HepG2 (cell line): Measurements from ENCODE around the gene SOX11. TPM values are rescaled to one million over a fixed set of nuclear protein-coding genes. Genes with fewer than 3 reads are reported as not detected.

ENCODE experiments used
- ATAC-seq: fragments of 200-7000 bp; cut with Tn5 transposase; 3 replicates; pipeline ENCODE4 v1.9.1; 2020; ENCODE audit warnings: mild to moderate bottlenecking, moderate library complexity
- BruUV-seq: library from RNA; stranded (reverse); fragments of 400-500 nt; replicated peaks from 2 replicates; lab custom pipeline; 2021; lab: Mats Ljungman, UMichigan
- CTCF ChIA-PET: fragments of 300-600 bp; formaldehyde crosslinking; extraction: SDS; loops from one replicate; lab custom pipeline; 2021; ENCODE audit warnings: low total read pairs, inconsistent platforms, low intra/inter-chr PET ratio; lab: Yijun Ruan, JAX
- POLR2A ChIA-PET: fragments of 350-600 bp; sonication (Branson Sonifier 250); formaldehyde crosslinking; loops from one replicate; lab custom pipeline; 2020; ENCODE audit warnings: antibody characterized with exemption, inconsistent platforms; lab: Yijun Ruan, JAX
- DNase-seq: peaks from one replicate; pipeline ENCODE4 v3.0.0-alpha.2; 2015; ENCODE audit warnings: low spot score
- FAIRE-seq: peaks from 3 replicates; lab custom pipeline; 2011; peaks lifted over from hg19 to GRCh38; lab: Jason Lieb, UNC
- H2AFZ ChIP-seq: one replicate; pipeline ENCODE4 v1.6.1; 2011; ENCODE audit warnings: low read length, inconsistent platforms
- H3K27ac ChIP-seq: fragments of 300-600 bp; 3 replicates; pipeline ENCODE4 v1.8.0; 2011; ENCODE audit warnings: mixed run types, mild to moderate bottlenecking, mixed read lengths, low read length, inconsistent platforms; ENCODE audit not compliant: insufficient read depth; ENCODE audit errors: extremely low read length
- H3K27me3 ChIP-seq, 2 experiments: fragments of 200-600 bp in 1 of 2; 2 replicates in 1 of 2; 3 replicates in 1 of 2; pipeline versions ENCODE4 v1.6.0 to v1.8.0; 2011; ENCODE audit warnings: low read length in 2 of 2, mild to moderate bottlenecking in 2 of 2, moderate library complexity in 2 of 2, inconsistent platforms in 1 of 2; ENCODE audit not compliant: insufficient read depth in 2 of 2, control insufficient read depth in 1 of 2
- H3K36me3 ChIP-seq, 2 experiments: fragments of 200-600 bp in 1 of 2; replicated peaks in 1 of 2; 2 replicates in 1 of 2; 3 replicates in 1 of 2; pipeline versions ENCODE4 v1.5.1 to v1.8.0; 2011; ENCODE audit warnings: low read length in 2 of 2, inconsistent platforms in 1 of 2; ENCODE audit not compliant: insufficient read depth in 2 of 2, control insufficient read depth in 1 of 2
- H3K4me1 ChIP-seq: 2 replicates; pipeline ENCODE4 v1.5.1; 2012; ENCODE audit warnings: low read length, inconsistent platforms; ENCODE audit not compliant: insufficient read depth
- H3K4me2 ChIP-seq: 2 replicates; pipeline ENCODE4 v1.6.0; 2011; ENCODE audit warnings: low read depth, low read length, inconsistent platforms
- H3K4me3 ChIP-seq, 3 experiments: fragments of 200-600 bp in 1 of 3; sonication (generic), shearing (Covaris generic) in 1 of 3; replicated peaks in 1 of 3; 2 replicates each; pipeline ENCODE4 v1.5.1; 2011 to 2016; ENCODE audit warnings: low read length in 3 of 3, inconsistent platforms in 2 of 3, low read depth in 2 of 3, mild to moderate bottlenecking in 2 of 3, control low read depth in 1 of 3, mixed read lengths in 1 of 3; ENCODE audit not compliant: insufficient read depth in 1 of 3
- H3K79me2 ChIP-seq: one replicate; pipeline ENCODE4 v1.6.1; 2011; ENCODE audit warnings: low read length, inconsistent platforms; ENCODE audit not compliant: insufficient read depth
- H3K9ac ChIP-seq: 2 replicates; pipeline ENCODE4 v1.6.0; 2011; ENCODE audit warnings: mild to moderate bottlenecking, low read depth, low read length, inconsistent platforms; ENCODE audit not compliant: insufficient read depth
- H3K9me3 ChIP-seq: 2 replicates; pipeline ENCODE4 v1.5.1; 2012; ENCODE audit warnings: mild to moderate bottlenecking, low read length
- H4K20me1 ChIP-seq: 2 replicates; pipeline ENCODE4 v1.6.0; 2011; ENCODE audit warnings: inconsistent platforms, mild to moderate bottlenecking, low read length, moderate library complexity; ENCODE audit not compliant: insufficient read depth
- AKNA ChIP-seq: sonication (generic); formaldehyde crosslinking; IDR thresholded peaks from 2 replicates; pipeline ENCODE4 v1.4.0; 2020; ENCODE audit warnings: missing genetic modification reagents, borderline replicate concordance
- WGBS: methylation state at CpG from one replicate; pipeline ENCODE4 v1.1.6; 2017; ENCODE audit warnings: low lambda C conversion rate; 5-methylcytosine and 5-hydroxymethylcytosine counted together
- in situ Hi-C: cut with HindIII; loops from 2 replicates; pipeline ENCODE4 v1.10.0; 2017; ENCODE audit warnings: low pct_unique_long_range_greater_than_20kb; ENCODE audit not compliant: extremely low pct_ligation_motif_present
- intact Hi-C: fragments of 100-400 bp; cut with micrococcal nuclease; formaldehyde crosslinking; loops from one replicate; pipeline ENCODE4 v1.10.0; 2022; ENCODE audit not compliant: unreplicated experiment
- polyA plus RNA-seq, 8 experiments: library from polyadenylated mRNA; depleted of rRNA in 3 of 8; stranded (reverse) in 7 of 8; unstranded in 1 of 8; fragments of >200 nt; fragmentation: Illumina TruSeq in 4 of 8; extraction: Trizol in 4 of 8; gene quantifications; 2 replicates each; pipeline versions ENCODE4 v1.2.1 to v1.2.3, GENCODE V29; 2011 to 2016; ENCODE audit warnings: low read depth in 4 of 8, missing spikeins in 1 of 8, mixed read lengths in 1 of 8; ENCODE audit not compliant: insufficient read depth in 1 of 8
- total RNA-seq, 5 experiments: library from RNA; depleted of rRNA; stranded (reverse); fragments of >200 nt; fragmentation: Illumina TruSeq; extraction: Trizol; gene quantifications; 2 replicates each; pipeline ENCODE4 v1.2.3, GENCODE V29; 2016; ENCODE audit warnings: low read depth in 1 of 5

The SOX11 gene
- total and polyA plus RNA-seq, 2 of the 13 experiments (the other 11 are each of a cell fraction or from before 2014, with no cell fraction given) = not detected

GRCh38 chr2:5686536-5686935, 5.6 kb upstream of the SOX11 start:
- FAIRE-seq (no peak), DNase-seq (no peak)

More at GRCh38 chr2:5686536-5686935, 5.6 kb upstream of the SOX11 start:
- intact Hi-C loops = no loop called here
- no peak overlapping the region for H3K4me3 ChIP-seq
- ChIA-PET POLR2A (no interaction called here), CTCF (no interaction called here)
- no peaks in the 10 kb centered on the region for H3K4me1 ChIP-seq
- in situ Hi-C loops = no loop called here
- no peak for ATAC-seq
- no peaks in the 10 kb centered on the region; a peak in 1 of 5 replicates for H3K27me3 ChIP-seq
- 17% methylated on average over 5 of the region's 5 CpGs for WGBS
- no peak overlapping the region for H3K27ac ChIP-seq
- no peaks in the 10 kb centered on the region for H4K20me1 ChIP-seq
- no peak for TF ChIP-seq AKNA (CRISPR knock-in tag)
- H3K4me2 ChIP-seq = no peak overlapping the region
- no peaks in the 10 kb centered on the region for H3K9me3 ChIP-seq
- H3K79me2 ChIP-seq = no peaks in the 10 kb centered on the region
- no peak overlapping the region for H3K9ac ChIP-seq
- no peak overlapping the region for H2AFZ ChIP-seq
- no peaks in the 10 kb centered on the region for H3K36me3 ChIP-seq
- no TSS peak for BruUV-seq
